SK-N-MC (cell line): ENCODE results near the gene SLC25A44.

Experiments used
- DNase-seq: peaks from one replicate; pipeline ENCODE4 v3.0.0-alpha.2; 2011; ENCODE audit warnings: low read depth, low spot score
- H3K27ac ChIP-seq: fragments of 200-600 bp; sonication (generic); 2 replicates; pipeline ENCODE4 v1.5.1; 2016; ENCODE audit warnings: mixed run types
- H3K36me3 ChIP-seq: fragments of 200-600 bp; sonication (generic); 2 replicates; pipeline ENCODE4 v1.6.1; 2017; ENCODE audit warnings: antibody characterized with exemption, low read length, mixed read lengths; ENCODE audit not compliant: insufficient read depth
- H3K4me3 ChIP-seq: fragments of 200-600 bp; sonication (generic); 2 replicates; pipeline ENCODE4 v1.5.1; 2016
- H3K9ac ChIP-seq: fragments of 200-600 bp; sonication (generic); 2 replicates; pipeline ENCODE4 v1.8.0; 2017; ENCODE audit warnings: mixed run types, mixed read lengths; ENCODE audit not compliant: insufficient read length
- H3K9me3 ChIP-seq: fragments of 200-600 bp; sonication (generic); 2 replicates; pipeline ENCODE4 v1.6.1; 2017; ENCODE audit warnings: low read depth, mild to moderate bottlenecking, antibody characterized with exemption, low read length, moderate library complexity, mixed read lengths
- EZH2 ChIP-seq: fragments of 200-600 bp; sonication (generic); IDR thresholded peaks from one replicate; pipeline ENCODE4 v1.6.1; 2017; ENCODE audit warnings: antibody characterized with exemption
- FOXP2 ChIP-seq: optimal IDR thresholded peaks from 2 replicates; pipeline ENCODE3; 2011; ENCODE audit warnings: mild to moderate bottlenecking, moderate library complexity; ENCODE audit not compliant: insufficient read depth; ENCODE audit errors: extremely low read length, control extremely low read depth
- POLR2AphosphoS5 ChIP-seq: IDR thresholded peaks from 2 replicates; pipeline ENCODE4 v1.6.1; 2012; ENCODE audit warnings: mild to moderate bottlenecking, low read depth, low read length, borderline replicate concordance

SLC25A44 gene

GRCh38 chr1:156160743-156161171, 33.1 kb upstream of the SLC25A44 start:
- no peaks in the 10 kb centered on the region for H3K36me3 ChIP-seq
- no peak for DNase-seq
- H3K4me3 ChIP-seq: peak overlapping the region; percentile 65
- no peak overlapping the region for H3K9ac ChIP-seq
- H3K9me3 ChIP-seq: no peaks in the 10 kb centered on the region
- H3K27ac ChIP-seq: no peak overlapping the region
- TF ChIP-seq POLR2AphosphoS5 (peak; percentile 57; the same call in 1 of the 2 replicates), EZH2 (no peak), FOXP2 (no peak)

GRCh38 chr1:156162430-156163037, 31.4 kb upstream of the SLC25A44 start:
- H3K9ac ChIP-seq: no peak overlapping the region
- no peak for DNase-seq
- no peak overlapping the region for H3K4me3 ChIP-seq
- H3K36me3 ChIP-seq: no peaks in the 10 kb centered on the region
- TF ChIP-seq POLR2AphosphoS5 (no peak), EZH2 (no peak), FOXP2 (no peak)
- H3K27ac ChIP-seq: 0 out of 2 replicates have a peak overlapping the region, but pooled peaks have one; percentile 31
- no peaks in the 10 kb centered on the region for H3K9me3 ChIP-seq

GRCh38 chr1:156163712-156164111, 30.2 kb upstream of the SLC25A44 start:
- Histone ChIP-seq H3K27ac (no peak overlapping the region), H3K9ac (no peak overlapping the region), H3K9me3 (no peaks in the 10 kb centered on the region), H3K36me3 (no peaks in the 10 kb centered on the region), H3K4me3 (no peak overlapping the region)
- no peak for DNase-seq
- TF ChIP-seq POLR2AphosphoS5 (no peak), FOXP2 (no peak), EZH2 (no peak)

GRCh38 chr1:156164125-156164831, 29.6 kb upstream of the SLC25A44 start:
- Histone ChIP-seq H3K9me3 (no peaks in the 10 kb centered on the region), H3K36me3 (no peaks in the 10 kb centered on the region), H3K4me3 (no peak overlapping the region), H3K9ac (no peak overlapping the region), H3K27ac (no peak overlapping the region)
- DNase-seq: no peak
- TF ChIP-seq FOXP2: no peak

GRCh38 chr1:156165083-156165482, 28.8 kb upstream of the SLC25A44 start:
- no peak overlapping the region for H3K4me3 ChIP-seq
- DNase-seq: no peak
- H3K9ac ChIP-seq: no peak overlapping the region
- H3K9me3 ChIP-seq: no peaks in the 10 kb centered on the region
- H3K36me3 ChIP-seq: no peaks in the 10 kb centered on the region
- H3K27ac ChIP-seq: no peak overlapping the region
- TF ChIP-seq FOXP2 (no peak), POLR2AphosphoS5 (no peak), EZH2 (no peak)

- TF ChIP-seq FOXP2 (no peak), POLR2AphosphoS5 (no peak), EZH2 (no peak)
- Histone ChIP-seq H3K4me3 (no peak overlapping the region), H3K27ac (peak overlapping the region; percentile 77; the same call in 1 of the 2 replicates), H3K9me3 (no peaks in the 10 kb centered on the region), H3K36me3 (no peaks in the 10 kb centered on the region), H3K9ac (no peak overlapping the region)
- peak; percentile 47 for DNase-seq
These were observed 26.4 kb upstream of the SLC25A44 start for GRCh38 chr1:156167536-156167935.

GRCh38 chr1:156172696-156173470, 21.0 kb upstream of the SLC25A44 start:
- Histone ChIP-seq H3K36me3 (no peaks in the 10 kb centered on the region), H3K4me3 (no peak overlapping the region), H3K9me3 (no peaks in the 10 kb centered on the region), H3K9ac (no peak overlapping the region), H3K27ac (no peak overlapping the region)
- TF ChIP-seq POLR2AphosphoS5 (no peak), EZH2 (no peak), FOXP2 (no peak)
- DNase-seq: no peak

- H3K9me3 ChIP-seq: no peaks in the 10 kb centered on the region
- H3K36me3 ChIP-seq: no peaks in the 10 kb centered on the region
- no peak for DNase-seq
- H3K9ac ChIP-seq: no peak overlapping the region
- TF ChIP-seq EZH2 (no peak), FOXP2 (no peak), POLR2AphosphoS5 (no peak)
- no peak overlapping the region for H3K4me3 ChIP-seq
- no peak overlapping the region for H3K27ac ChIP-seq
These were observed 17.2 kb upstream of the SLC25A44 start for GRCh38 chr1:156176610-156177210.
